Esophagus muscularis mucosa (tissue), 3 donors: ENCODE data around the gene HSP90AA1.

Source experiments
- CTCF ChIP-seq, 3 experiments: fragments of 200-600 bp in 2 of 3; fragments of 450-650 bp in 1 of 3; sonication (generic) in 2 of 3; IDR thresholded peaks; one replicate each; pipeline ENCODE4 v1.5.1; 2017 to 2019; ENCODE audit warnings: antibody characterized with exemption in 3 of 3, mild to moderate bottlenecking in 2 of 3, moderate library complexity in 1 of 3
- POLR2A ChIP-seq: fragments of 450-650 bp; IDR thresholded peaks from one replicate; pipeline ENCODE4 v1.6.1; 2017; ENCODE audit warnings: antibody characterized with exemption, moderate library complexity, mild to moderate bottlenecking, low read depth
- POLR2AphosphoS5 ChIP-seq, 2 donors: sonication (generic); formaldehyde crosslinking; IDR thresholded peaks; one replicate each; pipeline ENCODE4 v1.6.1; 2017; ENCODE audit warnings: antibody characterized with exemption in 2 of 2

- TF ChIP-seq POLR2AphosphoS5 (IDR thresholded peaks at IDR 0.05), result no peak
- TF ChIP-seq CTCF (IDR thresholded peaks at IDR 0.05), result no peak
- no peak for TF ChIP-seq POLR2A
Measured at GRCh38 chr14:102055181-102055901, 31.5 kb downstream of the HSP90AA1 start.
